Epithelial cell of proximal tubule (primary cell): Measurements from ENCODE around the gene DLX6. TPM values are rescaled to one million over a fixed set of nuclear protein-coding genes. Genes with fewer than 3 reads are reported as not detected.

Source experiments
- DNase-seq: peaks from one replicate; pipeline ENCODE4 v3.0.0-alpha.2; 2011; ENCODE audit warnings: low read depth
- H3K4me3 ChIP-seq: 2 replicates; pipeline ENCODE4 v1.5.1; 2011; ENCODE audit warnings: low read depth, mild to moderate bottlenecking, low read length
- total RNA-seq: library from RNA; depleted of rRNA; stranded (reverse); fragments of >200 nt; gene quantifications from 2 replicates; pipeline ENCODE4 v1.2.3, GENCODE V29; 2015
- TF ChIP-seq, protein P1 (sequence below): conservative IDR thresholded peaks from 2 replicates; pipeline ENCODE4 v1.5.1; 2012; ENCODE audit warnings: low read depth, mild to moderate bottlenecking, low read length

DLX6 gene
- total RNA-seq, 1 donor from 2014 or later, result not detected

DNA sequence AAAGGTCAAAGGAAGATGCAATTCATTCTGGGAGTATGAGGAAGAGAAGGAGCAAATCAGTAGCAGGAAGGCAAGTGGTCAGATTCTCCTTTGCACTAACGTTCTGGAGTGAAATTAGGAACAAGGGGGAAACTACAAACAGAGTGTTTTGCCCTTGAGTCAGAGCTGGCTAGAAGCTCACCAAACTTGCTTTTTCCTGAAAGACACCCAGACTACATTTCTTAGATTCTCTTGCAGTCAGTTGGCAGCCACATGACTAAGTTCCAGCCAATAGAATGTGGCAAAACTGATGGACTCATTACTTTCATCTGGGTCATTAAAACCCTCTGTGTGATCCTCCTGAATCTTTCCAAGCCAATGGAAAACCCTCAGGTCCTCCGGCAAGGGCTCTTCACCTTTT is 37.9 kb downstream of the DLX6 start:
- no peak overlapping the region for H3K4me3 ChIP-seq
- no peak for DNase-seq
- TF ChIP-seq, protein P1, sequence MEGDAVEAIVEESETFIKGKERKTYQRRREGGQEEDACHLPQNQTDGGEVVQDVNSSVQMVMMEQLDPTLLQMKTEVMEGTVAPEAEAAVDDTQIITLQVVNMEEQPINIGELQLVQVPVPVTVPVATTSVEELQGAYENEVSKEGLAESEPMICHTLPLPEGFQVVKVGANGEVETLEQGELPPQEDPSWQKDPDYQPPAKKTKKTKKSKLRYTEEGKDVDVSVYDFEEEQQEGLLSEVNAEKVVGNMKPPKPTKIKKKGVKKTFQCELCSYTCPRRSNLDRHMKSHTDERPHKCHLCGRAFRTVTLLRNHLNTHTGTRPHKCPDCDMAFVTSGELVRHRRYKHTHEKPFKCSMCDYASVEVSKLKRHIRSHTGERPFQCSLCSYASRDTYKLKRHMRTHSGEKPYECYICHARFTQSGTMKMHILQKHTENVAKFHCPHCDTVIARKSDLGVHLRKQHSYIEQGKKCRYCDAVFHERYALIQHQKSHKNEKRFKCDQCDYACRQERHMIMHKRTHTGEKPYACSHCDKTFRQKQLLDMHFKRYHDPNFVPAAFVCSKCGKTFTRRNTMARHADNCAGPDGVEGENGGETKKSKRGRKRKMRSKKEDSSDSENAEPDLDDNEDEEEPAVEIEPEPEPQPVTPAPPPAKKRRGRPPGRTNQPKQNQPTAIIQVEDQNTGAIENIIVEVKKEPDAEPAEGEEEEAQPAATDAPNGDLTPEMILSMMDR, result no peak

Other genes starting within 250 kb of the DLX6 start
- not detected in 2 replicates for gene DLX5, start 19.3 kb downstream of the DLX6 start, total RNA-seq
- 17.8 and 26.5 TPM in 2 replicates for gene SDHAF3, start 112.1 kb downstream of the DLX6 start, total RNA-seq